HepG2 (cell line): Measurements from ENCODE around the gene ZNF276. TPM values are rescaled to one million over a fixed set of nuclear protein-coding genes. Genes with fewer than 3 reads are reported as not detected.

Experiments used
- CHD2 ChIP-seq: IDR thresholded peaks from 2 replicates; pipeline ENCODE4 v1.6.1; 2011; ENCODE audit warnings: low read depth, low read length, improper control_type of control experiment
- EEA1 ChIP-seq: sonication (generic); formaldehyde crosslinking; IDR thresholded peaks from 2 replicates; pipeline ENCODE4 v1.5.1; 2020; ENCODE audit warnings: mild to moderate bottlenecking, missing genetic modification reagents, borderline replicate concordance
- MIXL1 ChIP-seq: IDR thresholded peaks from 2 replicates; pipeline ENCODE4 v1.6.1; 2016
- NR2C2 ChIP-seq: sonication (generic); formaldehyde crosslinking; IDR thresholded peaks from 2 replicates; pipeline ENCODE4 v1.4.0; 2020; ENCODE audit warnings: missing genetic modification reagents, mild to moderate bottlenecking, moderate library complexity, borderline replicate concordance
- NR2F6 ChIP-seq, 2 experiments: IDR thresholded peaks; 2 replicates each; pipeline ENCODE4 v1.6.1; 2016; ENCODE audit warnings: antibody characterized with exemption in 1 of 2, mild to moderate bottlenecking in 1 of 2
- SATB2 ChIP-seq: sonication (generic); formaldehyde crosslinking; IDR thresholded peaks from 2 replicates; pipeline ENCODE4 v1.5.0; 2020; ENCODE audit warnings: missing genetic modification reagents
- SIX1 ChIP-seq: sonication (generic); formaldehyde crosslinking; IDR thresholded peaks from 2 replicates; pipeline ENCODE4 v1.4.0; 2020; ENCODE audit warnings: missing genetic modification reagents, borderline replicate concordance
- ZBTB3 ChIP-seq: sonication (generic); formaldehyde crosslinking; IDR thresholded peaks from 2 replicates; pipeline ENCODE4 v1.4.0; 2020; ENCODE audit warnings: low read depth, mild to moderate bottlenecking, moderate library complexity, missing genetic modification reagents, borderline replicate concordance
- ZNF282 ChIP-seq: fragments of 450-650 bp; IDR thresholded peaks from 2 replicates; pipeline ENCODE4 v1.6.1; 2018; ENCODE audit not compliant: partially characterized antibody
- ZNF331 ChIP-seq: sonication (generic); formaldehyde crosslinking; IDR thresholded peaks from 2 replicates; pipeline ENCODE4 v1.4.0; 2020; ENCODE audit warnings: missing genetic modification reagents
- ZNF350 ChIP-seq: sonication (generic); formaldehyde crosslinking; IDR thresholded peaks from 2 replicates; pipeline ENCODE4 v1.4.0; 2020; ENCODE audit warnings: mild to moderate bottlenecking, low read depth, missing genetic modification reagents, borderline replicate concordance
- ZNF44 ChIP-seq: sonication (generic); formaldehyde crosslinking; IDR thresholded peaks from 2 replicates; pipeline ENCODE4 v1.5.1; 2020; ENCODE audit warnings: mild to moderate bottlenecking, missing genetic modification reagents
- ZNF567 ChIP-seq: sonication (generic); formaldehyde crosslinking; IDR thresholded peaks from 2 replicates; pipeline ENCODE4 v1.8.1; 2023; ENCODE audit warnings: mild to moderate bottlenecking, missing genetic modification reagents, borderline replicate concordance
- ZNF644 ChIP-seq: IDR thresholded peaks from 2 replicates; pipeline ENCODE4 v1.6.1; 2016; ENCODE audit warnings: low read depth
- polyA plus RNA-seq, 8 experiments: library from polyadenylated mRNA; depleted of rRNA in 3 of 8; stranded (reverse) in 7 of 8; unstranded in 1 of 8; fragments of >200 nt; fragmentation: Illumina TruSeq in 4 of 8; extraction: Trizol in 4 of 8; gene quantifications; 2 replicates each; pipeline versions ENCODE4 v1.2.1 to v1.2.3, GENCODE V29; 2011 to 2016; ENCODE audit warnings: low read depth in 4 of 8, missing spikeins in 1 of 8, mixed read lengths in 1 of 8; ENCODE audit not compliant: insufficient read depth in 1 of 8
- total RNA-seq, 5 experiments: library from RNA; depleted of rRNA; stranded (reverse); fragments of >200 nt; fragmentation: Illumina TruSeq; extraction: Trizol; gene quantifications; 2 replicates each; pipeline ENCODE4 v1.2.3, GENCODE V29; 2016; ENCODE audit warnings: low read depth in 1 of 5
- TF ChIP-seq, protein P1 (sequence below): sonication (generic); formaldehyde crosslinking; IDR thresholded peaks from 2 replicates; pipeline ENCODE4 v1.5.1; 2020; ENCODE audit warnings: mild to moderate bottlenecking, moderate library complexity, missing genetic modification reagents
- TF ChIP-seq, protein P2 (sequence below): sonication (generic); formaldehyde crosslinking; IDR thresholded peaks from 2 replicates; pipeline ENCODE4 v1.5.0; 2020; ENCODE audit warnings: mild to moderate bottlenecking, low read depth, missing genetic modification reagents, borderline replicate concordance
- TF ChIP-seq, protein P3 (sequence below), 2 experiments: sonication (generic) in 1 of 2; formaldehyde crosslinking in 1 of 2; IDR thresholded peaks; 2 replicates each; pipeline versions ENCODE4 v1.4.0 to v1.6.1; 2018 to 2020; ENCODE audit warnings: missing genetic modification reagents in 2 of 2, borderline replicate concordance in 1 of 2, low read depth in 1 of 2, mild to moderate bottlenecking in 1 of 2, missing biosample characterization in 1 of 2
- TF ChIP-seq, protein P4 (sequence below): sonication (generic); formaldehyde crosslinking; IDR thresholded peaks from 2 replicates; pipeline ENCODE4 v1.4.0; 2020; ENCODE audit warnings: mild to moderate bottlenecking, missing genetic modification reagents
- TF ChIP-seq, protein P5 (sequence below): sonication (generic); formaldehyde crosslinking; IDR thresholded peaks from 2 replicates; pipeline ENCODE4 v1.4.0; 2020; ENCODE audit warnings: mild to moderate bottlenecking, missing genetic modification reagents
- TF ChIP-seq, protein P6 (sequence below): sonication (generic); formaldehyde crosslinking; IDR thresholded peaks from 2 replicates; pipeline ENCODE4 v1.9.0; 2022; ENCODE audit warnings: low read depth, missing genetic modification reagents

ZNF276 gene
- total and polyA plus RNA-seq, 2 of the 13 experiments (the other 11 are each of a cell fraction or from before 2014, with no cell fraction given) = 17.7 to 18.0 TPM

DNA sequence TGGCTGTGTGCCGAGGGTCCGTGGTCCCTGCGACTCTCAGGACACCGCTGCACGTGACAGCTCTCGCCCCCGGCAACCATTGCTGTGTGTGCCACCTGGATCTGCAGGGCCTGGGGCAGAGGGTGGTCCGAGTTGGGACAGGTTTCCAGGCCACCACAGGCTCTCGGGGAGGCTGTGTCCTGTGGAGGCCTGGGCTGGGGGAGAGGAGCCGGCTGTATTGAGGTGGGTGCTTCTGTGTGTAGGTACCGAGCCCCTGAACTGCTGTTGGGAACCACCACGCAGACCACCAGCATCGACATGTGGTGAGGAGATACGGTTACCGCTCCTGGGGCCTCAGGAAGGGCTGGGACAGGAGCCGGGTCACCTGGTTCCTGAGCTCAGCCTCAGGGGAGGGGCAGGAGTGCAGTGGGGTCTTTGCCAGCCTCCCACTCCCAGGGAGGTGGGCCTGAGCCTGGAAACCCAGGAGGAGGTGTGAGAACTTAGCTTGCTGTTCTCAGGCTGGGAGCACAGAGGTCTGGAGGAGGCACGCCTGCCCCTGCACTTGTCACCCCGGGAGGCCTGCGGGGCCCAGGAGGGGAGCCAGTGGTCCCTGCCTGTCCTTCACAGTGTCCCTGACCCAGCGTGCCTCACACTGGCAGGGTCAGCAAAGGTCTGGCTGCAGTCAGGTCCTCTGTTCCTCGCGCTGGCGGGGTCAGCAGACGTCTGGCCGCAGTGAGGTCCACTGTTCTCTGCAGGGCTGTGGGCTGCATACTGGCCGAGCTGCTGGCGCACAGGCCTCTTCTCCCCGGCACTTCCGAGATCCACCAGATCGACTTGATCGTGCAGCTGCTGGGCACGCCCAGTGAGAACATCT is 27.2 kb upstream of the ZNF276 start (continued):
- TF ChIP-seq, protein P1, sequence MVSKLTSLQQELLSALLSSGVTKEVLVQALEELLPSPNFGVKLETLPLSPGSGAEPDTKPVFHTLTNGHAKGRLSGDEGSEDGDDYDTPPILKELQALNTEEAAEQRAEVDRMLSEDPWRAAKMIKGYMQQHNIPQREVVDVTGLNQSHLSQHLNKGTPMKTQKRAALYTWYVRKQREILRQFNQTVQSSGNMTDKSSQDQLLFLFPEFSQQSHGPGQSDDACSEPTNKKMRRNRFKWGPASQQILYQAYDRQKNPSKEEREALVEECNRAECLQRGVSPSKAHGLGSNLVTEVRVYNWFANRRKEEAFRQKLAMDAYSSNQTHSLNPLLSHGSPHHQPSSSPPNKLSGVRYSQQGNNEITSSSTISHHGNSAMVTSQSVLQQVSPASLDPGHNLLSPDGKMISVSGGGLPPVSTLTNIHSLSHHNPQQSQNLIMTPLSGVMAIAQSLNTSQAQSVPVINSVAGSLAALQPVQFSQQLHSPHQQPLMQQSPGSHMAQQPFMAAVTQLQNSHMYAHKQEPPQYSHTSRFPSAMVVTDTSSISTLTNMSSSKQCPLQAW (CRISPR knock-in tag) = peak; percentile 38; the same call in 1 of the 2 replicates
- no peak for TF ChIP-seq CHD2
- TF ChIP-seq, protein P2, sequence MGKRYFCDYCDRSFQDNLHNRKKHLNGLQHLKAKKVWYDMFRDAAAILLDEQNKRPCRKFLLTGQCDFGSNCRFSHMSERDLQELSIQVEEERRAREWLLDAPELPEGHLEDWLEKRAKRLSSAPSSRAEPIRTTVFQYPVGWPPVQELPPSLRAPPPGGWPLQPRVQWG (CRISPR knock-in tag) = no peak
- no peak for TF ChIP-seq ZNF282
- no peak for TF ChIP-seq EEA1 (CRISPR knock-in tag)
- no peak for TF ChIP-seq SATB2 (CRISPR knock-in tag)
- TF ChIP-seq ZBTB3 = peak; percentile 52; the same call in 1 of the 2 replicates
- TF ChIP-seq ZNF350 (CRISPR knock-in tag) = 0 out of 2 replicates have a peak, but pooled peaks have one; percentile 7
- no peak for TF ChIP-seq SIX1 (CRISPR knock-in tag)
- no peak for TF ChIP-seq ZNF44
- TF ChIP-seq ZNF644 (CRISPR knock-in tag) = no peak
- TF ChIP-seq, protein P3, sequence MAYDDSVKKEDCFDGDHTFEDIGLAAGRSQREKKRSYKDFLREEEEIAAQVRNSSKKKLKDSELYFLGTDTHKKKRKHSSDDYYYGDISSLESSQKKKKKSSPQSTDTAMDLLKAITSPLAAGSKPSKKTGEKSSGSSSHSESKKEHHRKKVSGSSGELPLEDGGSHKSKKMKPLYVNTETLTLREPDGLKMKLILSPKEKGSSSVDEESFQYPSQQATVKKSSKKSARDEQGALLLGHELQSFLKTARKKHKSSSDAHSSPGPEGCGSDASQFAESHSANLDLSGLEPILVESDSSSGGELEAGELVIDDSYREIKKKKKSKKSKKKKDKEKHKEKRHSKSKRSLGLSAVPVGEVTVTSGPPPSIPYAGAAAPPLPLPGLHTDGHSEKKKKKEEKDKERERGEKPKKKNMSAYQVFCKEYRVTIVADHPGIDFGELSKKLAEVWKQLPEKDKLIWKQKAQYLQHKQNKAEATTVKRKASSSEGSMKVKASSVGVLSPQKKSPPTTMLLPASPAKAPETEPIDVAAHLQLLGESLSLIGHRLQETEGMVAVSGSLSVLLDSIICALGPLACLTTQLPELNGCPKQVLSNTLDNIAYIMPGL (CRISPR knock-in tag; IDR thresholded peaks at IDR 0.05; ENCODE audit: borderline replicate concordance in 1 of 2, low read depth in 1 of 2) = peak in 1 of 2 experiments; percentile 45; a peak in 2 of 4 replicates
- TF ChIP-seq NR2F6 (IDR thresholded peaks at IDR 0.05) = peak; percentile 83
- TF ChIP-seq NR2F6 (CRISPR knock-in tag; IDR thresholded peaks at IDR 0.05) = peak; percentile 96
- no peak for TF ChIP-seq MIXL1
- TF ChIP-seq, protein P4, sequence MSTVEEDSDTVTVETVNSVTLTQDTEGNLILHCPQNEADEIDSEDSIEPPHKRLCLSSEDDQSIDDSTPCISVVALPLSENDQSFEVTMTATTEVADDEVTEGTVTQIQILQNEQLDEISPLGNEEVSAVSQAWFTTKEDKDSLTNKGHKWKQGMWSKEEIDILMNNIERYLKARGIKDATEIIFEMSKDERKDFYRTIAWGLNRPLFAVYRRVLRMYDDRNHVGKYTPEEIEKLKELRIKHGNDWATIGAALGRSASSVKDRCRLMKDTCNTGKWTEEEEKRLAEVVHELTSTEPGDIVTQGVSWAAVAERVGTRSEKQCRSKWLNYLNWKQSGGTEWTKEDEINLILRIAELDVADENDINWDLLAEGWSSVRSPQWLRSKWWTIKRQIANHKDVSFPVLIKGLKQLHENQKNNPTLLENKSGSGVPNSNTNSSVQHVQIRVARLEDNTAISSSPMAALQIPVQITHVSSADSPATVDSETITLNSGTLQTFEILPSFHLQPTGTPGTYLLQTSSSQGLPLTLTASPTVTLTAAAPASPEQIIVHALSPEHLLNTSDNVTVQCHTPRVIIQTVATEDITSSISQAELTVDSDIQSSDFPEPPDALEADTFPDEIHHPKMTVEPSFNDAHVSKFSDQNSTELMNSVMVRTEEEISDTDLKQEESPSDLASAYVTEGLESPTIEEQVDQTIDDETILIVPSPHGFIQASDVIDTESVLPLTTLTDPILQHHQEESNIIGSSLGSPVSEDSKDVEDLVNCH (CRISPR knock-in tag) = no peak
- TF ChIP-seq, protein P5, sequence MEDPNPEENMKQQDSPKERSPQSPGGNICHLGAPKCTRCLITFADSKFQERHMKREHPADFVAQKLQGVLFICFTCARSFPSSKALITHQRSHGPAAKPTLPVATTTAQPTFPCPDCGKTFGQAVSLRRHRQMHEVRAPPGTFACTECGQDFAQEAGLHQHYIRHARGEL (CRISPR knock-in tag) = no peak
- TF ChIP-seq ZNF567 (CRISPR knock-in tag) = no peak
- TF ChIP-seq, protein P6, sequence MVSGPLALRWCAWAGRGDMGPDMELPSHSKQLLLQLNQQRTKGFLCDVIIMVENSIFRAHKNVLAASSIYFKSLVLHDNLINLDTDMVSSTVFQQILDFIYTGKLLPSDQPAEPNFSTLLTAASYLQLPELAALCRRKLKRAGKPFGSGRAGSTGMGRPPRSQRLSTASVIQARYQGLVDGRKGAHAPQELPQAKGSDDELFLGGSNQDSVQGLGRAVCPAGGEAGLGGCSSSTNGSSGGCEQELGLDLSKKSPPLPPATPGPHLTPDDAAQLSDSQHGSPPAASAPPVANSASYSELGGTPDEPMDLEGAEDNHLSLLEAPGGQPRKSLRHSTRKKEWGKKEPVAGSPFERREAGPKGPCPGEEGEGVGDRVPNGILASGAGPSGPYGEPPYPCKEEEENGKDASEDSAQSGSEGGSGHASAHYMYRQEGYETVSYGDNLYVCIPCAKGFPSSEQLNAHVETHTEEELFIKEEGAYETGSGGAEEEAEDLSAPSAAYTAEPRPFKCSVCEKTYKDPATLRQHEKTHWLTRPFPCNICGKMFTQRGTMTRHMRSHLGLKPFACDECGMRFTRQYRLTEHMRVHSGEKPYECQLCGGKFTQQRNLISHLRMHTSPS = 0 out of 2 replicates have a peak, but pooled peaks have one; percentile 50
- TF ChIP-seq NR2C2 = peak; percentile 75
- TF ChIP-seq ZNF331 (CRISPR knock-in tag) = peak; percentile 24; the same call in 1 of the 2 replicates
